ENCODE results near the gene PDZD11. TPM values are rescaled to one million over a fixed set of nuclear protein-coding genes. Genes with fewer than 3 reads are reported as not detected.
A peak's percentile ranks its signal among the peaks of the same experiment; 100 is the strongest.

Gene PDZD11, protein sequence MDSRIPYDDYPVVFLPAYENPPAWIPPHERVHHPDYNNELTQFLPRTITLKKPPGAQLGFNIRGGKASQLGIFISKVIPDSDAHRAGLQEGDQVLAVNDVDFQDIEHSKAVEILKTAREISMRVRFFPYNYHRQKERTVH
- 169 and 190 TPM in 2 replicates for polyA plus RNA-seq (2012; rRNA removed)
- 184 and 197 TPM in 2 replicates for polyA plus RNA-seq (2012; cell fraction: cytosol; rRNA removed)
- polyA plus RNA-seq (2012; cell fraction: nucleus; rRNA removed) = 177 and 202 TPM in 2 replicates

DNA sequence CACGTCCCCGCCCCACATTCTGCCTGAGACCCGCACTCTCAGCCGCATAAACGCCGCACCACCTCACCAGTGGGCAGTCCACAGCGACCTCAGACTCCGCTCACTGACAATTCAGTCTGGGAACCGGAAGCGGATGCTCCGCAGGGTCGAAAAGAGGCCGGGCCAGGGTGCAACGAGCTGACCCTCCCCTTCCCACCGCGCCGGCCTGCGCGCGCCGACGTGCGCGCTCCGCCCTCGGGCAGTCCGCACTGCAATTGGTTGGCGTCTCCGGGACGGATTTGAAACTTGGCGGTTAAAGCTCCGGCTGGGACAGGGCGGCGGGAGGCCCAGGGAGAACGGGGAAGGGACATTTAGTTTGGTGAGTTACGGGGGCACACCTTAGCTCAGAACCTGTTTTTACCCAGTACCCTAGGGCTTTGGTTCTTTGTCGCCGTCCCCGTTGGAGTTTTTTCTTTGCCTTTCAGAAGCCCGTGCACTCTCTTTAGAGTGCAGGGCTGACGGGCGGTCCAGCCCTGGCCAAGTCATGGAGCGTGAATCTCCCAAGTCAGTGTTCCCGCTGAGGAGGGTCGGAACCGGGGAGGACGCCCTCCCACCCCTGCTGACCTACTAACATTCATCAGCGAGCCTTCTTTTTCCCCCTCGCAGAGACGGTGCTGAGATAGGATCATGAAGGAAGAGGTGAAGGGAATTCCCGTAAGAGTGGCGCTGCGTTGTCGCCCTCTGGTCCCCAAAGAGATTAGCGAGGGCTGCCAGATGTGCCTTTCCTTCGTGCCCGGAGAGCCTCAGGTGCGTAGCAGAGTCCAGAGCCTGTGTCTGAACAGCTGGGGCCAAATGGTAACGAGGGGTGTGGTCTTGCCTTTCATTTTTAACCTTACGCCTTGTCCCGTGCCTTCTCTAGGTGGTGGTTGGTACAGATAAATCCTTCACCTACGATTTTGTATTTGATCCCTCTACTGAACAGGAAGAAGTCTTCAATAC, at the start of gene PDZD11, which contains the start of gene KIF4A:
TSS of gene PDZD11 (minus strand) at position 135 of the 978 bp plus-strand sequence. CDS start 586 bp downstream, outside the sequence.
TSS of gene KIF4A (plus strand) at position 312 of the 978 bp plus-strand sequence. CDS start at position 667, 355 bp downstream.
- peak; percentile 92 for DNase-seq
- H3K9me3 ChIP-seq = no peaks in the 10 kb centered on the region
- no peaks in the 10 kb centered on the region for H3K9me2 ChIP-seq
- ChIA-PET POLR2A (no interaction called here), CTCF (interaction anchor here (1.6 to 1.7 kb wide), 2 partner anchors 143 to 157 kb away, joined by 3 to 5 read pairs; partner anchors contain the start of gene IGBP1)
- no peaks in the 10 kb centered on the region for H3F3A ChIP-seq (replicated peaks; ENCODE audit: insufficient read depth)
- peaks cover 63% of the 10 kb centered on the region for H3K79me2 ChIP-seq (ENCODE audit: insufficient read depth)
- H3K36me3 ChIP-seq (replicated peaks in 1 of 2; ENCODE audit: control insufficient read depth in 1 of 2, insufficient read depth in 2 of 2, low read length in 1 of 2) = peaks cover 17 to 22% of the 10 kb centered on the region in 2 experiments
- peak within 1 kb of the TSS; percentile 55 to 69; a peak in 3 of 4 replicates for H3K27ac ChIP-seq (ENCODE audit: low read depth in 2 of 2, low read length in 1 of 2)
- peak within 1 kb of the TSS; percentile 70 for H3K9ac ChIP-seq
- peak within 1 kb of the TSS; percentile 80 for H2AFZ ChIP-seq (ENCODE audit: low read depth)
- H3K27me3 ChIP-seq (ENCODE audit: insufficient read depth) = no peaks in the 10 kb centered on the region
- WGBS (ENCODE audit: low lambda C conversion rate) = 3% methylated on average over 25 of the region's 62 CpGs
- H3K4me1 ChIP-seq (ENCODE audit: control insufficient read depth in 1 of 2, insufficient read depth in 2 of 2, low read depth in 1 of 2, low read length in 1 of 2) = peaks cover 0 to 4% of the 10 kb centered on the region in 2 experiments; a peak in 2 of 4 replicates
- no peaks in the 10 kb centered on the region for H4K20me1 ChIP-seq (ENCODE audit: insufficient read depth)
- peak within 1 kb of the TSS; percentile 85 to 87 for H3K4me3 ChIP-seq (ENCODE audit: low read depth in 2 of 2, low read length in 1 of 2)
- H3K4me2 ChIP-seq = peak within 1 kb of the TSS; percentile 80
- TF ChIP-seq RAD21 (IDR thresholded peaks at IDR 0.05; ENCODE audit: low read length) = no peak
- TF ChIP-seq, protein P1, sequence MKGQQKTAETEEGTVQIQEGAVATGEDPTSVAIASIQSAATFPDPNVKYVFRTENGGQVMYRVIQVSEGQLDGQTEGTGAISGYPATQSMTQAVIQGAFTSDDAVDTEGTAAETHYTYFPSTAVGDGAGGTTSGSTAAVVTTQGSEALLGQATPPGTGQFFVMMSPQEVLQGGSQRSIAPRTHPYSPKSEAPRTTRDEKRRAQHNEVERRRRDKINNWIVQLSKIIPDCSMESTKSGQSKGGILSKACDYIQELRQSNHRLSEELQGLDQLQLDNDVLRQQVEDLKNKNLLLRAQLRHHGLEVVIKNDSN (IDR thresholded peaks at IDR 0.05; ENCODE audit: borderline replicate concordance, low read depth) = no peak
- TF ChIP-seq EP300 (IDR thresholded peaks at IDR 0.05; ENCODE audit: borderline replicate concordance in 1 of 2, low read depth in 1 of 2, low read length in 1 of 2) = no peak
- no peak for TF ChIP-seq EZH2phosphoT487 (IDR thresholded peaks at IDR 0.05; ENCODE audit: borderline replicate concordance, low read depth)
- TF ChIP-seq, protein P2, sequence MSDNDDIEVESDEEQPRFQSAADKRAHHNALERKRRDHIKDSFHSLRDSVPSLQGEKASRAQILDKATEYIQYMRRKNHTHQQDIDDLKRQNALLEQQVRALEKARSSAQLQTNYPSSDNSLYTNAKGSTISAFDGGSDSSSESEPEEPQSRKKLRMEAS (IDR thresholded peaks at IDR 0.05; ENCODE audit: low read depth) = no peak
- TF ChIP-seq GATA2 (CRISPR knock-in tag; IDR thresholded peaks at IDR 0.05) = no peak
- peak; percentile 85 for TF ChIP-seq GABPA (IDR thresholded peaks at IDR 0.05; ENCODE audit: low read depth)
- peak; percentile 70 for TF ChIP-seq ELF1 (IDR thresholded peaks at IDR 0.05)
- peak; percentile 85 for TF ChIP-seq POLR2AphosphoS5 (IDR thresholded peaks at IDR 0.05; ENCODE audit: low read depth, low read length)
- no peak for TF ChIP-seq RFX5 (IDR thresholded peaks at IDR 0.05; ENCODE audit: low read length)
- TF ChIP-seq RCOR1 (IDR thresholded peaks at IDR 0.05; ENCODE audit: low read length) = no peak
- TF ChIP-seq, protein P3, sequence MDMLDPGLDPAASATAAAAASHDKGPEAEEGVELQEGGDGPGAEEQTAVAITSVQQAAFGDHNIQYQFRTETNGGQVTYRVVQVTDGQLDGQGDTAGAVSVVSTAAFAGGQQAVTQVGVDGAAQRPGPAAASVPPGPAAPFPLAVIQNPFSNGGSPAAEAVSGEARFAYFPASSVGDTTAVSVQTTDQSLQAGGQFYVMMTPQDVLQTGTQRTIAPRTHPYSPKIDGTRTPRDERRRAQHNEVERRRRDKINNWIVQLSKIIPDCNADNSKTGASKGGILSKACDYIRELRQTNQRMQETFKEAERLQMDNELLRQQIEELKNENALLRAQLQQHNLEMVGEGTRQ (IDR thresholded peaks at IDR 0.05; ENCODE audit: borderline replicate concordance, low read depth, low read length) = no peak
- TF ChIP-seq NFIC (IDR thresholded peaks at IDR 0.05; ENCODE audit: borderline replicate concordance) = no peak
- peak; percentile 95; the same call in 1 of the 2 replicates for TF ChIP-seq SIN3A (IDR thresholded peaks at IDR 0.05; ENCODE audit: borderline replicate concordance, low read depth, low read length)
- TF ChIP-seq FOSL2 (IDR thresholded peaks at IDR 0.05; ENCODE audit: borderline replicate concordance, low read depth) = no peak; the same call in 1 of the 2 replicates
- TF ChIP-seq MEF2A (IDR thresholded peaks at IDR 0.05; ENCODE audit: borderline replicate concordance, low read depth) = no peak
- TF ChIP-seq, protein P4, sequence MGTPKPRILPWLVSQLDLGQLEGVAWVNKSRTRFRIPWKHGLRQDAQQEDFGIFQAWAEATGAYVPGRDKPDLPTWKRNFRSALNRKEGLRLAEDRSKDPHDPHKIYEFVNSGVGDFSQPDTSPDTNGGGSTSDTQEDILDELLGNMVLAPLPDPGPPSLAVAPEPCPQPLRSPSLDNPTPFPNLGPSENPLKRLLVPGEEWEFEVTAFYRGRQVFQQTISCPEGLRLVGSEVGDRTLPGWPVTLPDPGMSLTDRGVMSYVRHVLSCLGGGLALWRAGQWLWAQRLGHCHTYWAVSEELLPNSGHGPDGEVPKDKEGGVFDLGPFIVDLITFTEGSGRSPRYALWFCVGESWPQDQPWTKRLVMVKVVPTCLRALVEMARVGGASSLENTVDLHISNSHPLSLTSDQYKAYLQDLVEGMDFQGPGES (IDR thresholded peaks at IDR 0.05; ENCODE audit: low read depth, low read length) = no peak
- TF ChIP-seq FOXM1 (IDR thresholded peaks at IDR 0.05; ENCODE audit: low read depth) = peak; percentile 89
- TF ChIP-seq CHD2 (IDR thresholded peaks at IDR 0.05; ENCODE audit: low read length, partially characterized antibody) = no peak
- peak; percentile 81 for TF ChIP-seq MXI1 (IDR thresholded peaks at IDR 0.05; ENCODE audit: low read depth, low read length)
- TF ChIP-seq FOXJ3 (CRISPR knock-in tag; IDR thresholded peaks at IDR 0.05) = no peak
- no peak for TF ChIP-seq TEAD4 (IDR thresholded peaks at IDR 0.05; ENCODE audit: borderline replicate concordance, insufficient read depth)
- TF ChIP-seq, protein P5, sequence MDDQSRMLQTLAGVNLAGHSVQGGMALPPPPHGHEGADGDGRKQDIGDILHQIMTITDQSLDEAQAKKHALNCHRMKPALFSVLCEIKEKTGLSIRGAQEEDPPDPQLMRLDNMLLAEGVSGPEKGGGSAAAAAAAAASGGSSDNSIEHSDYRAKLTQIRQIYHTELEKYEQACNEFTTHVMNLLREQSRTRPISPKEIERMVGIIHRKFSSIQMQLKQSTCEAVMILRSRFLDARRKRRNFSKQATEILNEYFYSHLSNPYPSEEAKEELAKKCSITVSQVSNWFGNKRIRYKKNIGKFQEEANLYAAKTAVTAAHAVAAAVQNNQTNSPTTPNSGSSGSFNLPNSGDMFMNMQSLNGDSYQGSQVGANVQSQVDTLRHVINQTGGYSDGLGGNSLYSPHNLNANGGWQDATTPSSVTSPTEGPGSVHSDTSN (IDR thresholded peaks at IDR 0.05) = no peak
- peak; percentile 88 for TF ChIP-seq NRF1 (IDR thresholded peaks at IDR 0.05; ENCODE audit: low read depth, low read length)
- TF ChIP-seq SMC3 (IDR thresholded peaks at IDR 0.05; ENCODE audit: low read depth, low read length) = no peak
- no peak for TF ChIP-seq TCF12 (IDR thresholded peaks at IDR 0.05)
